HG03558 (cell line): ENCODE data around the gene GJA4.
"Not testable (repeated sequence)": the region's sequence is repeated elsewhere in the genome, so short reads cannot be mapped to it uniquely, and the experiment has no call there.

ENCODE experiments used
- ATAC-seq: cut with Tn5 transposase; IDR thresholded peaks from one replicate; pipeline ENCODE4 v1.9.1; 2021; ENCODE audit warnings: moderate number of reproducible peaks; ENCODE audit not compliant: unreplicated experiment; ENCODE audit errors: extremely low read depth

GJA4 gene

GRCh38 chr1:34786521-34787325, 6.1 kb upstream of the GJA4 start:
- ATAC-seq, result no peak

GRCh38 chr1:34787461-34788420, 5.1 kb upstream of the GJA4 start:
- ATAC-seq, result no peak

- ATAC-seq, result no peak
Measured at GRCh38 chr1:34790985-34791384, 1.8 kb upstream of the GJA4 start.

- ATAC-seq, result no peak
Measured at GRCh38 chr1:34792424-34792823, 375 bp upstream of the GJA4 start.

GRCh38 chr1:34794001-34794789, 1.4 kb downstream of the GJA4 start:
- no peak for ATAC-seq

GRCh38 chr1:34794790-34795180, 2.0 kb downstream of the GJA4 start:
- no peak for ATAC-seq

GRCh38 chr1:34795916-34796315, 3.1 kb downstream of the GJA4 start:
- no peak for ATAC-seq

GRCh38 chr1:34796990-34797389, 4.2 kb downstream of the GJA4 start:
- ATAC-seq, result no peak

GRCh38 chr1:34800214-34800613, 7.4 kb downstream of the GJA4 start:
- ATAC-seq, result no peak

GRCh38 chr1:34803770-34804169, 11.0 kb downstream of the GJA4 start:
- no peak for ATAC-seq

GRCh38 chr1:34806396-34806795, 13.6 kb downstream of the GJA4 start:
- ATAC-seq, result no peak

GRCh38 chr1:34808051-34808810, 15.4 kb downstream of the GJA4 start:
- ATAC-seq, result no peak

- ATAC-seq, result not testable (repeated sequence)
Measured at GRCh38 chr1:34810781-34811180, 18.0 kb downstream of the GJA4 start.

- no peak for ATAC-seq
Measured at GRCh38 chr1:34816332-34816731, 23.5 kb downstream of the GJA4 start.

- ATAC-seq, result no peak
Measured at GRCh38 chr1:34816778-34817177, 24.0 kb downstream of the GJA4 start.

- not testable (repeated sequence) for ATAC-seq
Measured at GRCh38 chr1:34818862-34819261, 26.1 kb downstream of the GJA4 start.

GRCh38 chr1:34822202-34822601, 29.4 kb downstream of the GJA4 start:
- no peak for ATAC-seq

- no peak for ATAC-seq
Measured at GRCh38 chr1:34824817-34825454, 32.1 kb downstream of the GJA4 start.

- no peak for ATAC-seq
Measured at GRCh38 chr1:34825455-34826091, 32.8 kb downstream of the GJA4 start.
